CD4-positive, alpha-beta T cell (primary cell): ENCODE measurements around the gene COX4I1. TPM values are rescaled to one million over a fixed set of nuclear protein-coding genes. Genes with fewer than 3 reads are reported as not detected.

Source experiments
- ATAC-seq: fragments of 200-7000 bp; cut with Tn5 transposase; one replicate; pipeline ENCODE4 v1.10.0; 2022; ENCODE audit warnings: mild to moderate bottlenecking; ENCODE audit not compliant: poor library complexity
- CTCF ChIA-PET: fragments of 350-600 bp; sonication (Branson Sonifier 250); formaldehyde crosslinking; loops from one replicate; lab custom pipeline; 2021; ENCODE audit warnings: antibody characterized with exemption, inconsistent platforms; lab: Charles Lee
- POLR2A ChIA-PET: fragments of 350-600 bp; sonication (Branson Sonifier 250); formaldehyde crosslinking; loops from one replicate; lab custom pipeline; 2021; ENCODE audit warnings: antibody characterized with exemption, inconsistent platforms; lab: Charles Lee
- DNase-seq, 14 experiments: peaks; one replicate each; pipeline ENCODE4 v3.0.0-alpha.2; 2013 to 2020; ENCODE audit warnings: mixed read lengths in 2 of 14
- H3K27ac ChIP-seq, 2 donors: one replicate each; pipeline versions ENCODE4 v1.5.1 to v1.7.0; 2013; ENCODE audit warnings: low read length in 2 of 2, low read depth in 1 of 2, mild to moderate bottlenecking in 1 of 2
- H3K27me3 ChIP-seq, 2 experiments: 1 replicate in 1 of 2; 2 replicates in 1 of 2; pipeline versions ENCODE4 v1.6.1 to v1.7.0; 2013; ENCODE audit warnings: low read length in 2 of 2, control low read depth in 1 of 2, mild to moderate bottlenecking in 1 of 2, moderate library complexity in 1 of 2; ENCODE audit not compliant: insufficient read depth in 2 of 2, control insufficient read depth in 1 of 2
- H3K36me3 ChIP-seq: one replicate; pipeline ENCODE4 v1.6.1; 2013; ENCODE audit warnings: low read length, control low read depth; ENCODE audit not compliant: insufficient read depth
- H3K4me1 ChIP-seq: one replicate; pipeline ENCODE4 v1.6.1; 2013; ENCODE audit warnings: low read length, control low read depth; ENCODE audit not compliant: insufficient read depth
- H3K4me3 ChIP-seq: one replicate; pipeline ENCODE4 v1.5.1; 2013; ENCODE audit warnings: mild to moderate bottlenecking, low read length, moderate library complexity
- H3K9me3 ChIP-seq, 2 experiments: 1 replicate in 1 of 2; 2 replicates in 1 of 2; pipeline versions ENCODE4 v1.6.1 to v1.7.0; 2013; ENCODE audit warnings: low read length in 2 of 2, mild to moderate bottlenecking in 2 of 2, control low read depth in 1 of 2, moderate library complexity in 1 of 2; ENCODE audit not compliant: control insufficient read depth in 1 of 2, insufficient read depth in 1 of 2
- H3K27ac Mint-ChIP-seq: one replicate; pipeline ENCODE4 v1.8.0; 2020; ENCODE audit warnings: mixed read lengths
- H3K27me3 Mint-ChIP-seq: one replicate; pipeline ENCODE4 v1.8.0; 2021; ENCODE audit warnings: mixed read lengths
- H3K36me3 Mint-ChIP-seq: one replicate; pipeline ENCODE4 v1.8.0; 2021; ENCODE audit warnings: low read depth, mixed read lengths
- H3K4me1 Mint-ChIP-seq: one replicate; pipeline ENCODE4 v1.8.0; 2021; ENCODE audit warnings: low read depth, mixed read lengths
- H3K4me3 Mint-ChIP-seq: one replicate; pipeline ENCODE4 v1.8.0; 2020; ENCODE audit warnings: mild to moderate bottlenecking, mixed read lengths
- H3K9me3 Mint-ChIP-seq: one replicate; pipeline ENCODE4 v1.8.0; 2020; ENCODE audit warnings: mixed read lengths
- CTCF ChIP-seq: fragments of 200-600 bp; IDR thresholded peaks from one replicate; pipeline ENCODE4 v1.8.0; 2022; ENCODE audit warnings: antibody characterized with exemption, mild to moderate bottlenecking
- intact Hi-C, 2 experiments: fragments of 100-400 bp; cut with DNase I in 1 of 2; cut with micrococcal nuclease in 1 of 2; formaldehyde crosslinking; loops; one replicate each; pipeline versions ENCODE4 v1.15.1 to v1.9.0; 2023 to 2025; cut with DNase I, micrococcal nuclease
- total RNA-seq, 174 experiments: library from RNA in 2 of 174; stranded (reverse) in 2 of 174; gene quantifications; one replicate each; pipeline ENCODE4 v1.2.3 and lab custom pipeline; 2021 to 2026

The COX4I1 gene
- total RNA-seq, 2 experiments from 2014 or later, result 749 to 750 TPM

DNA sequence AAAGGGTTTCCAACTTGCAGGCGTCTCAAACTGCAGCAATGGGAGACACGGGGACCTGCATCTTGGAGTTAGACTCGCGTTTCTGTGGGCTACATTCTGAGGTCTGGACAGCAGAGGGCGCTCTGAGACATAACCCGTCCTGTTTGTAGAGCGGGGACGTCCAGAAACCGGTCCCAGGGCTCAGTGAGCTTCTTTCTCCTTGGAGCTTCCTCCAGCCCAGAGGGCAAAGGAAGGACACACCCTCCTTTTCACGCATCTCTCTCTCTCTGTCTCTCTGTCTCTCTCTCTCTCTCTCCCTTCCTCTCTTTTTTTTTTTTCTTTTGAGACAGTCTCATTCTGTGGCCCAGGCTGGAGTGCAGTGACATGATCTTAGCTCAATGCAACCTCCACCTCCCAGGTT, 19.8 kb downstream of the COX4I1 start:
- peak; percentile 73 for ATAC-seq
- peak; percentile 72 to 91 (median 82) for DNase-seq
- CTCF ChIA-PET, result interaction anchor here (0.9 to 3.4 kb wide), 5 partner anchors 9 to 197 kb away, joined by 3 to 43 read pairs (median 3); no protein-coding TSS in a partner anchor
- Histone ChIP-seq H3K4me1 (peaks cover 12% of the 10 kb centered on the region), H3K27me3 (no peaks in the 10 kb centered on the region), H3K9me3 (no peaks in the 10 kb centered on the region), H3K36me3 (no peaks in the 10 kb centered on the region), H3K4me3 (no peak overlapping the region), H3K27ac (no peak overlapping the region)
- no peaks in the 10 kb centered on the region for H3K9me3 Mint-ChIP-seq
- peak; percentile 79 for TF ChIP-seq CTCF
- intact Hi-C loops, result loop anchor here in 1 of 2 experiments (1.0 kb wide), 1 partner anchor 701 kb away; no protein-coding TSS in a partner anchor
- no peaks in the 10 kb centered on the region for H3K36me3 Mint-ChIP-seq
- POLR2A ChIA-PET, result no interaction called here
- H3K27ac Mint-ChIP-seq, result no peak overlapping the region
- H3K4me1 Mint-ChIP-seq, result peaks cover 15% of the 10 kb centered on the region
- H3K4me3 Mint-ChIP-seq, result no peak overlapping the region
- no peaks in the 10 kb centered on the region for H3K27me3 Mint-ChIP-seq

DNA sequence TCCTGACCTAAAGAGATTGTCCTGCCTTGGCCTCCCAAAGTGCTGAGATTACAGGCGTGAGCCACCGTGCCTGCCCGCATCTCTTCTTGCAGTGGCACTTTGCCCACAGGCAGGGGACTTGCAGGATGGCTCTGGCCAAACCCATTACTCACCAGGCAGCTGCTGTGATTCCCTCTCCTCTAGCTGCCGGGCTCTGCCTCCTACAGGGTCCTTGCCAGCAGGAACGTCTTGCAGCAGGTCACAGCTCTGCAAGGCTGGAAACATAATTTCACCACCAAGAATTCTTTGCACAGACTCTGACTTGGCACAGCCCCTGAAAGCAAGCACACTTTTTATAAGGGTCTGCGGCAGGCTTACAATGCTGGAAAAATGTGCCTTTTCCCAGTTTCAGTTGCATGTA, 20.3 kb downstream of the COX4I1 start:
- CTCF ChIA-PET, result interaction anchor here (0.9 to 3.4 kb wide), 5 partner anchors 9 to 196 kb away, joined by 3 to 43 read pairs (median 3); no protein-coding TSS in a partner anchor
- Histone ChIP-seq H3K27me3 (no peaks in the 10 kb centered on the region), H3K27ac (no peak overlapping the region), H3K4me3 (no peak overlapping the region), H3K4me1 (peaks cover 12% of the 10 kb centered on the region), H3K9me3 (no peaks in the 10 kb centered on the region), H3K36me3 (no peaks in the 10 kb centered on the region)
- ATAC-seq (no peak), DNase-seq (no peak)
- intact Hi-C loops, result loop anchor here (1.0 to 10.0 kb wide), 4 partner anchors 75 to 701 kb away; partner anchors contain the start of genes IRF8 (in 2 of the 2) and FOXF1 (in 1 of the 2)
- no peaks in the 10 kb centered on the region for H3K27me3 Mint-ChIP-seq
- H3K4me3 Mint-ChIP-seq, result no peak overlapping the region
- peaks cover 15% of the 10 kb centered on the region for H3K4me1 Mint-ChIP-seq
- no peaks in the 10 kb centered on the region for H3K9me3 Mint-ChIP-seq
- POLR2A ChIA-PET, result no interaction called here
- H3K36me3 Mint-ChIP-seq, result no peaks in the 10 kb centered on the region
- no peak for TF ChIP-seq CTCF
- no peak overlapping the region for H3K27ac Mint-ChIP-seq

DNA sequence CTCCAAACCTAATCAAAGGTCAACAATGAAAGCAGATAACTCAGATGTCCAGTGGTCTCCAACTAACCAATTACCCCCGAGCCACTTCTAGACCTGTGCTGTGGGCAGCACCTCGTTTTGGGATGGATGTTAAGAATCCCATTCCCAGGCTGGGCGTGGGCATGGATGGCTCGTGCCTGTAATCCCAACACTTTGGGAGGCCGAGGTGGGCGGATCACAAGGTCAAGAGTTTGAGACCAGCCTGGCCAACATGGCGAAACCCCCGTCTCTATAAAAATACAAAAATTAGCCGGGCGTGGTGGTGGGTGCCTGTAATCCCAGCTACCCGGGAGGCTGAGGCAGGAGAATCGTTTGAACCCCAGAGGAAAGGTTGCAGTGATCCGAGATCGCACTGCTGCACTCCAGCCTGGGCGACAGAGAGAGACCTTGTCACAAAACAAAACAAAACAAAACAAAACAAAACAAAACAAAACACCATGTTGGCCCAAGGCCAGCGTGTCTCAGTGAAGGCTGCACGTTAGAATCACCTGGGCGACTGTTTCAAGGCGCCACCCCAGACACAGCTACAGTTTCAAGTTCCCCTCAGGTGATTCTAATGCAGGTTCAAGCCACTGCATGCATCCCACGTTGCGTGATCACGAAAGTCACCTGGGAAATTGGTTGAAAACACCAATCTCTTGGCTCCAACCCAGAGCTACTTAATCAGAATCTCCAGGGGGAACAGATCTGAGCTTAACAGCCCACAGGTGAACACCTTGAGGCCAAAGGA, 21.3 kb downstream of the COX4I1 start:
- Mint-ChIP-seq H3K36me3 (no peaks in the 10 kb centered on the region), H3K27me3 (no peaks in the 10 kb centered on the region)
- POLR2A ChIA-PET, result interaction anchor here (0.9 to 1.7 kb wide), 3 partner anchors 166 to 196 kb away, joined by 3 to 8 read pairs (median 8); no protein-coding TSS in a partner anchor

More for the DNA sequence above, 21.3 kb downstream of the COX4I1 start:
- Histone ChIP-seq H3K27ac (no peak overlapping the region), H3K36me3 (no peaks in the 10 kb centered on the region), H3K4me1 (peaks cover 12% of the 10 kb centered on the region), H3K4me3 (no peak overlapping the region), H3K27me3 (no peaks in the 10 kb centered on the region), H3K9me3 (no peaks in the 10 kb centered on the region)
- Mint-ChIP-seq H3K4me1 (peaks cover 15% of the 10 kb centered on the region), H3K9me3 (no peaks in the 10 kb centered on the region), H3K27ac (no peak overlapping the region), H3K4me3 (no peak overlapping the region)
- no peak for TF ChIP-seq CTCF
- intact Hi-C loops, result loop anchor here (1.0 to 10.0 kb wide), 5 partner anchors 74 to 694 kb away; partner anchors contain the start of genes IRF8 (in 2 of the 2) and FOXF1 (in 1 of the 2)
- no peak for DNase-seq
- ATAC-seq, result peak; percentile 22
- CTCF ChIA-PET, result interaction anchor here (1.0 to 3.4 kb wide), 16 partner anchors 9 to 195 kb away, joined by 3 to 53 read pairs (median 5); partner anchors contain the start of gene IRF8
